GM12878 (cell line): ENCODE data around the gene EIF2S2. TPM values are rescaled to one million over a fixed set of nuclear protein-coding genes. Genes with fewer than 3 reads are reported as not detected.

Source experiments
- ATAC-seq: fragments of 200-7000 bp; cut with Tn5 transposase; 3 replicates; pipeline ENCODE4 v1.9.1; 2020; ENCODE audit warnings: mild to moderate bottlenecking, moderate library complexity
- BruUV-seq: library from RNA; stranded (reverse); fragments of 400-500 nt; replicated peaks from 2 replicates; lab custom pipeline; 2021; lab: Mats Ljungman, UMichigan
- CTCF ChIA-PET: fragments of 300-600 bp; sonication (Branson Sonifier 250); formaldehyde crosslinking; extraction: SDS; loops from one replicate; lab custom pipeline; 2021; ENCODE audit warnings: inconsistent platforms; lab: Yijun Ruan, JAX
- POLR2A ChIA-PET: fragments of 350-600 bp; formaldehyde crosslinking; extraction: SDS; loops from one replicate; lab custom pipeline; 2021; ENCODE audit warnings: inconsistent platforms; lab: Charles Lee
- RAD21 ChIA-PET: fragments of 300-600 bp; sonication (Branson Sonifier 250); formaldehyde crosslinking; loops from one replicate; lab custom pipeline; 2023; ENCODE audit warnings: antibody characterized with exemption; ENCODE audit not compliant: unreplicated experiment; lab: Charles Lee
- SMC1A ChIA-PET: fragments of 300-600 bp; sonication (Branson Sonifier 250); formaldehyde crosslinking; loops from one replicate; lab custom pipeline; 2023; ENCODE audit not compliant: unreplicated experiment, uncharacterized antibody; lab: Charles Lee
- DNase-seq: peaks from one replicate; pipeline ENCODE4 v3.0.0-alpha.2; 2011; ENCODE audit warnings: low read depth, low spot score
- FAIRE-seq: peaks from 3 replicates; lab custom pipeline; 2011; peaks lifted over from hg19 to GRCh38; lab: Jason Lieb, UNC
- H2AFZ ChIP-seq: 2 replicates; pipeline ENCODE4 v1.6.0; 2011; ENCODE audit warnings: low read depth, low read length, control low read depth; ENCODE audit not compliant: control insufficient read depth
- H3K27ac ChIP-seq: 2 replicates; pipeline ENCODE4 v1.5.1; 2011; ENCODE audit warnings: control low read depth; ENCODE audit not compliant: control insufficient read depth, insufficient read depth
- H3K27me3 ChIP-seq, 2 experiments: replicated peaks in 1 of 2; 2 replicates each; pipeline versions ENCODE4 v1.6.0 to v1.6.1; 2011; ENCODE audit warnings: low read length in 1 of 2; ENCODE audit not compliant: control insufficient read depth in 2 of 2, insufficient read depth in 2 of 2
- H3K36me3 ChIP-seq, 2 experiments: 2 replicates each; pipeline ENCODE4 v1.5.1; 2011; ENCODE audit warnings: low read length in 1 of 2; ENCODE audit not compliant: control insufficient read depth in 2 of 2, insufficient read depth in 2 of 2
- H3K4me1 ChIP-seq: 2 replicates; pipeline ENCODE4 v1.6.1; 2011; ENCODE audit warnings: mild to moderate bottlenecking, low read length, moderate library complexity, mixed read lengths; ENCODE audit not compliant: control insufficient read depth, insufficient read depth
- H3K4me2 ChIP-seq: 2 replicates; pipeline ENCODE4 v1.6.0; 2011; ENCODE audit warnings: control low read depth; ENCODE audit not compliant: control insufficient read depth, insufficient read depth
- H3K4me3 ChIP-seq: fragments of 200-600 bp; sonication (generic); 2 replicates; pipeline ENCODE4 v1.5.1; 2016
- H3K79me2 ChIP-seq: 2 replicates; pipeline ENCODE4 v1.6.0; 2011; ENCODE audit warnings: low read length; ENCODE audit not compliant: control insufficient read depth, insufficient read depth
- H3K9ac ChIP-seq: 2 replicates; pipeline ENCODE4 v1.8.0; 2011; ENCODE audit warnings: low read length, control low read depth, mixed read lengths; ENCODE audit not compliant: control insufficient read depth, insufficient read depth
- H3K9me3 ChIP-seq: replicated peaks from 3 replicates; pipeline ENCODE4 v1.5.1; 2011; ENCODE audit warnings: mild to moderate bottlenecking, low read length; ENCODE audit not compliant: control insufficient read depth, insufficient read depth
- H4K20me1 ChIP-seq: 2 replicates; pipeline ENCODE4 v1.6.0; 2011; ENCODE audit not compliant: control insufficient read depth, insufficient read depth
- ASH2L ChIP-seq: fragments of 300-600, 200-600 bp; sonication (generic); IDR thresholded peaks from 2 replicates; pipeline ENCODE4 v1.6.1; 2017; ENCODE audit warnings: low read depth, mild to moderate bottlenecking, borderline replicate concordance
- CBX3 ChIP-seq: fragments of 200-600 bp; sonication (generic); IDR thresholded peaks from 2 replicates; pipeline ENCODE4 v1.6.1; 2016; ENCODE audit warnings: low read depth, borderline replicate concordance
- CBX5 ChIP-seq: sonication (generic); IDR thresholded peaks from 2 replicates; pipeline ENCODE4 v1.6.1; 2016; ENCODE audit warnings: low read depth, moderate library complexity, mild to moderate bottlenecking, inconsistent platforms
- DPF2 ChIP-seq: fragments of 450-650 bp; IDR thresholded peaks from 2 replicates; pipeline ENCODE4 v1.6.1; 2017; ENCODE audit warnings: mild to moderate bottlenecking
- ETV6 ChIP-seq, 2 experiments: fragments of 450-650 bp in 1 of 2; IDR thresholded peaks in 1 of 2; conservative IDR thresholded peaks in 1 of 2; 2 replicates each; pipeline ENCODE4 v1.6.1; 2014; ENCODE audit warnings: antibody characterized with exemption in 1 of 2, borderline replicate concordance in 1 of 2, low read depth in 1 of 2, mild to moderate bottlenecking in 1 of 2, moderate library complexity in 1 of 2
- GABPA ChIP-seq: IDR thresholded peaks from 2 replicates; pipeline ENCODE4 v1.6.1; 2014; ENCODE audit warnings: antibody characterized with exemption, low read depth, mild to moderate bottlenecking, inconsistent platforms
- IKZF2 ChIP-seq, 2 experiments: fragments of 450-650 bp; IDR thresholded peaks; 2 replicates each; pipeline ENCODE4 v1.6.1; 2017; ENCODE audit warnings: mild to moderate bottlenecking in 2 of 2, moderate library complexity in 2 of 2
- IRF4 ChIP-seq: IDR thresholded peaks from 2 replicates; pipeline ENCODE4 v1.6.1; 2011; ENCODE audit warnings: low read depth, low read length
- NR2F1 ChIP-seq: fragments of 450-650 bp; conservative IDR thresholded peaks from 2 replicates; pipeline ENCODE4 v1.6.1; 2017; ENCODE audit warnings: mild to moderate bottlenecking
- POLR2A ChIP-seq: IDR thresholded peaks from 2 replicates; pipeline ENCODE4 v1.6.1; 2011; ENCODE audit warnings: low read depth, mild to moderate bottlenecking, low read length
- RAD21 ChIP-seq: IDR thresholded peaks from 2 replicates; pipeline ENCODE4 v1.6.1; 2011; ENCODE audit warnings: mild to moderate bottlenecking, low read depth, low read length, moderate library complexity; ENCODE audit not compliant: insufficient read depth
- SIX5 ChIP-seq: IDR thresholded peaks from 2 replicates; pipeline ENCODE4 v1.6.1; 2011; ENCODE audit warnings: mild to moderate bottlenecking, low read depth, low read length, moderate library complexity; ENCODE audit not compliant: severe bottlenecking
- SUZ12 ChIP-seq: fragments of 200-600 bp; sonication (generic); IDR thresholded peaks from one replicate; pipeline ENCODE4 v1.6.1; 2018; ENCODE audit warnings: antibody characterized with exemption, mild to moderate bottlenecking; ENCODE audit not compliant: unreplicated experiment
- WRNIP1 ChIP-seq: IDR thresholded peaks from 2 replicates; pipeline ENCODE4 v1.6.1; 2011; ENCODE audit warnings: low read depth, low read length, improper control_type of control experiment, borderline replicate concordance
- WGBS: methylation state at CpG from one replicate; pipeline ENCODE4 v1.1.6; 2016; ENCODE audit warnings: low lambda C conversion rate; ENCODE audit not compliant: insufficient replicate concordance, insufficient coverage; ENCODE audit errors: missing lambda C conversion rate; 5-methylcytosine and 5-hydroxymethylcytosine counted together
- in situ Hi-C: fragments of 300-500 bp; cut with MboI; formaldehyde crosslinking; loops from 9 replicates; pipeline ENCODE4 v1.14.3; 2018; ENCODE audit warnings: mixed read lengths
- intact Hi-C: fragments of 100-400 bp; cut with micrococcal nuclease; formaldehyde crosslinking; loops from one replicate; pipeline ENCODE4 v1.14.2; 2022; ENCODE audit not compliant: unreplicated experiment
- polyA plus RNA-seq, 11 experiments: library from polyadenylated mRNA; depleted of rRNA in 4 of 11; unstranded in 6 of 11; stranded (reverse) in 5 of 11; fragments of >200 nt; fragmentation: Nextera tagmentation in 4 of 11; fragmentation: Illumina TruSeq in 1 of 11; extraction: Ambion mirVana in 4 of 11; extraction: Trizol in 1 of 11; gene quantifications; 1 replicate in 1 of 11; 2 replicates in 10 of 11; pipeline versions ENCODE4 v1.2.1 to v1.2.3, GENCODE V29; 2011 to 2016; ENCODE audit warnings: inconsistent platforms in 2 of 11, missing spikeins in 2 of 11, low read depth in 1 of 11
- total RNA-seq, 4 experiments: library from RNA; depleted of rRNA in 3 of 4; stranded (reverse); fragments of >200 nt in 3 of 4; fragmentation: Illumina TruSeq in 1 of 4; extraction: Trizol in 1 of 4; gene quantifications; 2 replicates each; pipeline versions ENCODE4 v1.2.1 to v1.2.3, GENCODE V29; 2013 to 2021
- TF ChIP-seq, protein P1 (sequence below): IDR thresholded peaks from 2 replicates; pipeline ENCODE4 v1.6.1; 2012; ENCODE audit warnings: low read depth, low read length, improper control_type of control experiment
- TF ChIP-seq, protein P2 (sequence below): fragments of 450-650 bp; IDR thresholded peaks from 2 replicates; pipeline ENCODE4 v1.6.1; 2018; ENCODE audit warnings: mild to moderate bottlenecking, low read depth, moderate library complexity; ENCODE audit not compliant: partially characterized antibody
- TF ChIP-seq, protein P3 (sequence below): IDR thresholded peaks from 2 replicates; pipeline ENCODE4 v1.6.1; 2012; ENCODE audit warnings: low read length, inconsistent platforms

EIF2S2 gene
- total and polyA plus RNA-seq, 10 of the 15 experiments (the other 5 are each of a cell fraction or from before 2014, with no cell fraction given) = 60.2 to 153 (median 84.3) TPM

- Histone ChIP-seq H3K79me2 (peaks cover 30% of the 10 kb centered on the region), H3K4me3 (no peak overlapping the region), H3K4me1 (peaks cover 10% of the 10 kb centered on the region), H3K36me3 (peaks cover 5 to 13% of the 10 kb centered on the region in 2 experiments; a peak in 3 of 4 replicates), H3K27me3 (no peaks in the 10 kb centered on the region), H2AFZ (no peak overlapping the region), H3K9me3 (no peaks in the 10 kb centered on the region), H4K20me1 (peaks cover 4% of the 10 kb centered on the region; the same call in 1 of the 2 replicates), H3K4me2 (no peak overlapping the region), H3K27ac (no peak overlapping the region), H3K9ac (no peak overlapping the region)
- RAD21 ChIA-PET = no interaction called here
- WGBS = 98% methylated on average over 2 of the region's 2 CpGs
- CTCF ChIA-PET = interaction anchor here (0.9 to 1.3 kb wide), 2 partner anchors 9 to 149 kb away, joined by 3 to 5 read pairs; no protein-coding TSS in a partner anchor
- TF ChIP-seq, protein P1, sequence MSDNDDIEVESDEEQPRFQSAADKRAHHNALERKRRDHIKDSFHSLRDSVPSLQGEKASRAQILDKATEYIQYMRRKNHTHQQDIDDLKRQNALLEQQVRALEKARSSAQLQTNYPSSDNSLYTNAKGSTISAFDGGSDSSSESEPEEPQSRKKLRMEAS = no peak
- TF ChIP-seq GABPA (no peak), IKZF2 (IDR thresholded peaks at IDR 0.05) (no peak), ASH2L (no peak), IRF4 (no peak), ETV6 (conservative IDR thresholded peaks at IDR 0.05 in 1 of 2, IDR thresholded peaks at IDR 0.05 in 1 of 2; ENCODE audit: borderline replicate concordance in 1 of 2, low read depth in 1 of 2) (no peak), WRNIP1 (no peak), RAD21 (no peak), POLR2A (no peak), CBX3 (no peak), DPF2 (no peak), SUZ12 (no peak), NR2F1 (no peak), SIX5 (no peak), CBX5 (no peak)
- TF ChIP-seq, protein P2, sequence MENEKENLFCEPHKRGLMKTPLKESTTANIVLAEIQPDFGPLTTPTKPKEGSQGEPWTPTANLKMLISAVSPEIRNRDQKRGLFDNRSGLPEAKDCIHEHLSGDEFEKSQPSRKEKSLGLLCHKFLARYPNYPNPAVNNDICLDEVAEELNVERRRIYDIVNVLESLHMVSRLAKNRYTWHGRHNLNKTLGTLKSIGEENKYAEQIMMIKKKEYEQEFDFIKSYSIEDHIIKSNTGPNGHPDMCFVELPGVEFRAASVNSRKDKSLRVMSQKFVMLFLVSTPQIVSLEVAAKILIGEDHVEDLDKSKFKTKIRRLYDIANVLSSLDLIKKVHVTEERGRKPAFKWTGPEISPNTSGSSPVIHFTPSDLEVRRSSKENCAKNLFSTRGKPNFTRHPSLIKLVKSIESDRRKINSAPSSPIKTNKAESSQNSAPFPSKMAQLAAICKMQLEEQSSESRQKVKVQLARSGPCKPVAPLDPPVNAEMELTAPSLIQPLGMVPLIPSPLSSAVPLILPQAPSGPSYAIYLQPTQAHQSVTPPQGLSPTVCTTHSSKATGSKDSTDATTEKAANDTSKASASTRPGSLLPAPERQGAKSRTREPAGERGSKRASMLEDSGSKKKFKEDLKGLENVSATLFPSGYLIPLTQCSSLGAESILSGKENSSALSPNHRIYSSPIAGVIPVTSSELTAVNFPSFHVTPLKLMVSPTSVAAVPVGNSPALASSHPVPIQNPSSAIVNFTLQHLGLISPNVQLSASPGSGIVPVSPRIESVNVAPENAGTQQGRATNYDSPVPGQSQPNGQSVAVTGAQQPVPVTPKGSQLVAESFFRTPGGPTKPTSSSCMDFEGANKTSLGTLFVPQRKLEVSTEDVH = no peak
- TF ChIP-seq, protein P3, sequence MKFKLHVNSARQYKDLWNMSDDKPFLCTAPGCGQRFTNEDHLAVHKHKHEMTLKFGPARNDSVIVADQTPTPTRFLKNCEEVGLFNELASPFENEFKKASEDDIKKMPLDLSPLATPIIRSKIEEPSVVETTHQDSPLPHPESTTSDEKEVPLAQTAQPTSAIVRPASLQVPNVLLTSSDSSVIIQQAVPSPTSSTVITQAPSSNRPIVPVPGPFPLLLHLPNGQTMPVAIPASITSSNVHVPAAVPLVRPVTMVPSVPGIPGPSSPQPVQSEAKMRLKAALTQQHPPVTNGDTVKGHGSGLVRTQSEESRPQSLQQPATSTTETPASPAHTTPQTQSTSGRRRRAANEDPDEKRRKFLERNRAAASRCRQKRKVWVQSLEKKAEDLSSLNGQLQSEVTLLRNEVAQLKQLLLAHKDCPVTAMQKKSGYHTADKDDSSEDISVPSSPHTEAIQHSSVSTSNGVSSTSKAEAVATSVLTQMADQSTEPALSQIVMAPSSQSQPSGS = no peak
- DNase-seq = no peak
- SMC1A ChIA-PET = no interaction called here
- no peak for FAIRE-seq
- POLR2A ChIA-PET = interaction anchor here (0.6 kb wide), 1 partner anchor 313 kb away, joined by 3 read pairs; no protein-coding TSS in a partner anchor
- ATAC-seq = no peak
- intact Hi-C loops = no loop called here
- no TSS peak for BruUV-seq
- in situ Hi-C loops = loop anchor here (5.0 kb wide), 1 partner anchor 198 kb away; no protein-coding TSS in a partner anchor
Measured at GRCh38 chr20:34065260-34065659, 46.8 kb downstream of the EIF2S2 start.
